ENCODE results near the gene CALM1.

Gene CALM1

DNA sequence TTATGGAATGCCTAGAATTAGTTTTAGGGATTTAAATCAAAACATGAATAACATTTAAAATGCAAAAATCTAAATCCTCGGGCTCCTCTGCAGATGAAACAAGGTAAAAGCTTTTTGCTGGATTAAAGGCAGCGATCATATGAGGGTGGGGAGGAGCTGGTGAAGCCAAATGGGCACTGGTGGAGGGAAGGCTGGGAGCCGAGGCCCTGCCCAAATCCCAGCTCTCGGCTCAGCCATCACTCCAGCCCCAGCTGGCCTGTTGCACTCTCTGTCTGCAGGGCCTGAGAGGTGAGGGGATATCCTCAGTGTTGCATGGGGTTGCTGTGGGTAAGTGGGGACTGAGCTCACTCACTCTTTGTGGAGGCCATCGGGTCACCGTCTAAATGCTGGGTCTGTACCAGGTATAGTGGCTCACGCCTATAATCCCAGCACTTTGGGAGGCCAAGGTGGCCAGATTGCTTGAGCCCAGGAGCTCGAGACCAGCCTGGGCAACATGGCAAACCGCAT lies 28.6 kb downstream of the CALM1 start:
- no peak for DNase-seq (ENCODE audit: extremely low read depth, low read depth)

DNA sequence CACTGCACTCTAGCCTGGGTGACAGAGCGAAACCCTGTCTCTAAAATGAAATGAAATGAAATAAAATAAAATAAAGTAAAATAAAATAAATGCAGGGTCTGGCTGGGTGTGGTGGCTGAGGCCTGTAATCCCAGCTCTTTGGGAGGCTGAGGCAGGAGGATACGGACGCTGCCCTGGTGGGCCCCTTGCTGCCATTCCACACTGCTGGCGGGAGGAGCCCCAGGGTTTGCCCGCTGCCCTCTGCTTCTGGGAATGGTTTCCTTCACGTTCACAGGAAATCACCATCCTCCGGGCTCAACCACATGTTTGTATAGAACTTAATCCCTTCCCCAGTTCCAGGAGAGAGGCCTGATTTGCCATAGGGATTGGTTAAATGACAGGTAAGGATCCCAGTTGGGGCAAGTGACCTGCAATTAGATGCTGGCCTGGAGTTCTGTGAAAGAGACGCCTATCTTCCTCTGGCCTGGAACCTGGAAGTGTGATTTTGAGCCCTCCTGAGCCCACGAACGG lies 29.3 kb downstream of the CALM1 start:
- DNase-seq (ENCODE audit: extremely low read depth, low read depth): no peak
- no peak overlapping the region for H3K4me3 ChIP-seq (replicated peaks; ENCODE audit: low read depth, low read length)

More for the DNA sequence above, 28.6 kb downstream of the CALM1 start:
- H3K4me3 ChIP-seq (replicated peaks; ENCODE audit: low read depth, low read length): no peak overlapping the region
- TF ChIP-seq, protein P1, sequence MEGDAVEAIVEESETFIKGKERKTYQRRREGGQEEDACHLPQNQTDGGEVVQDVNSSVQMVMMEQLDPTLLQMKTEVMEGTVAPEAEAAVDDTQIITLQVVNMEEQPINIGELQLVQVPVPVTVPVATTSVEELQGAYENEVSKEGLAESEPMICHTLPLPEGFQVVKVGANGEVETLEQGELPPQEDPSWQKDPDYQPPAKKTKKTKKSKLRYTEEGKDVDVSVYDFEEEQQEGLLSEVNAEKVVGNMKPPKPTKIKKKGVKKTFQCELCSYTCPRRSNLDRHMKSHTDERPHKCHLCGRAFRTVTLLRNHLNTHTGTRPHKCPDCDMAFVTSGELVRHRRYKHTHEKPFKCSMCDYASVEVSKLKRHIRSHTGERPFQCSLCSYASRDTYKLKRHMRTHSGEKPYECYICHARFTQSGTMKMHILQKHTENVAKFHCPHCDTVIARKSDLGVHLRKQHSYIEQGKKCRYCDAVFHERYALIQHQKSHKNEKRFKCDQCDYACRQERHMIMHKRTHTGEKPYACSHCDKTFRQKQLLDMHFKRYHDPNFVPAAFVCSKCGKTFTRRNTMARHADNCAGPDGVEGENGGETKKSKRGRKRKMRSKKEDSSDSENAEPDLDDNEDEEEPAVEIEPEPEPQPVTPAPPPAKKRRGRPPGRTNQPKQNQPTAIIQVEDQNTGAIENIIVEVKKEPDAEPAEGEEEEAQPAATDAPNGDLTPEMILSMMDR (IDR thresholded peaks at IDR 0.05; ENCODE audit: low read depth, low read length, missing control alignments): no peak

DNA sequence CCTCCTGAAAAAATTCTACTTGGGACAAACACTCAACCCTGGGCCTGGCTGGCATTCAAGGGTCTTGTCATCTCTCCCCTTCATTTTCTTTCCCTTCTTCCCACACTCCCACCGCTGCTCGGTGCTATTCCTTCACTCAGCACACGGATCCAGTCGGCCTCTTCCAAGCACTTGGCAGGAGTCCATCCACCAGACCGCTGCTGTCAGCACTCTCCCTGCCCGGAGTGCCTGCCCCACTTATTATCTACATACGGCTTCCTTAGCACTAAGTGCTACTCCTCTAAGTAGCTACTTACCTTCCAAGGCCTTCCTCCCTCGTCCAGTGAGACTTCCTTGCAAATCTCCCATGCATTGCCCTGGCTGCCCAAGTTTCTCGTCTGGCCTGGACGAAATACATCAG lies 29.8 kb downstream of the CALM1 start:
- H3K4me3 ChIP-seq (replicated peaks; ENCODE audit: low read depth, low read length): no peak overlapping the region
- TF ChIP-seq, protein P1 (IDR thresholded peaks at IDR 0.05; ENCODE audit: low read depth, low read length, missing control alignments): no peak
- DNase-seq (ENCODE audit: extremely low read depth, low read depth): no peak

More for the DNA sequence above, 29.3 kb downstream of the CALM1 start:
- TF ChIP-seq, protein P1 (IDR thresholded peaks at IDR 0.05; ENCODE audit: low read depth, low read length, missing control alignments): no peak

DNA sequence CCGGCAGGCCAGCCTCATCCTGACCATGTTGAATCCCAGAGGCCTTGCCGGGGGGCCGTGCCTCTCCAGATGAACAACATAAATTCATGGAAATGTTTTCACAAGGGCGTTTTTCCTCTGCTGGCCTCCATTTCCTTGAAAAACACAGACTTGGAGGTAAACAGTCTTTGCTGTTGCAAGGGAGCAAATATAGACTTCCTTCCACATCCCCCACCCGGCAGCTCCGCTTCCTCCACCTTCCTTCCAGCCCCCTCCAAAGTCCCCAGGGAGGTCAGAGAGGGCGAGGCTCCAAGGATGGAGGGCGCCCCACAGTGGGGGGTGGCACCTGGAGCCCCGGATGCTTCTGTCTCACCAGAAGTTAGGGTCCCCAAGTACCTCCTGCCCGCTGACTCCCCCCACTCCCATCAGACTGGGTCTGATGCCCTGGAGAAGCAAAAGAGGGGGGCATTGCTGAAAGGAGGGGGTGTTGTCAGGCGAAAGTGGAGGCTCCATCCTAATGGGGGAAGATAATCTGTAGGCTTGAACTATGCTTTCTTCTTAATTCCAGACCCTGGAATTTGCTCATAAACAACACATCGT lies 31.1 kb downstream of the CALM1 start:
- TF ChIP-seq, protein P1 (IDR thresholded peaks at IDR 0.05; ENCODE audit: low read depth, low read length, missing control alignments): no peak
- no peak overlapping the region for H3K4me3 ChIP-seq (replicated peaks; ENCODE audit: low read depth, low read length)
- no peak for DNase-seq (ENCODE audit: extremely low read depth, low read depth)

DNA sequence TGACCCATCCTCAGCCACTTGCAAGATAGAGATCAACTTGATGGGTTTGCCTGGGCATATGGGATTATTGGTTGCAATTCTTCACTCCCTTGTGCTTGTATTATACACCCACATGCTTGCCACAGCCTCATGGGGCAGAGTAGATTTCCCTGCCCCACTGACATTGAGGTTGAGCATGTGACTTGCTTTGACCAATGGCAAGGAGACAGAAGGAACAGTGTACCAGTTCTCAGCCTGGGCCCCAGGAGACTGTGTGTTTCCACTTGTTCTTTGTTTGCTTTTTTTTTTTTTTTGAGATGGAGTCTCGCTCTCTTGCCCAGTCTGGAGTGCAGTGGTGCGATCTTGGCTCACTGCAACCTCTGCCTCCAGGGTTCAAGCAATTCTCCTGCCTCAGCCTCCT lies 31.8 kb downstream of the CALM1 start:
- TF ChIP-seq, protein P1 (IDR thresholded peaks at IDR 0.05; ENCODE audit: low read depth, low read length, missing control alignments): no peak
- H3K4me3 ChIP-seq (replicated peaks; ENCODE audit: low read depth, low read length): no peak overlapping the region
- no peak for DNase-seq (ENCODE audit: extremely low read depth, low read depth)

DNA sequence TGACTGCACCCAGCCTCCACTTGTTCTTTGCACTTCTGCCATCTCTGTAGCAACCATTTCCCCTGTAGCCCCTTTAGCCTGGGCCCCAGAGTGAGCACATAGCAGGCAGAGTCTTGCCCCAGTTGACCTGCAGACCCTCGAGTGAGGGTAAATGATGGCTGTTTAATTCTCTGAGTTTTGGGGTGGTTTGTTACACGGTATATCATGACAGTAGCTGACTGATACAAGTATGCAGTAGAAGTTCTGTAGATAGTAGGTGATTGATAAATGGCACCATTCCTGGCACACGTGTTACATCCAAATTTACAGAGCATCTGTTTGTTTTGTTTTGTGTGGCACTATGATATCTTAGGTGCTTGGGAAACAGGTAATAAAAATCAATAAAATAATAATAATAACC lies 32.4 kb downstream of the CALM1 start:
- no peak for DNase-seq (ENCODE audit: extremely low read depth, low read depth)
- TF ChIP-seq, protein P1 (IDR thresholded peaks at IDR 0.05; ENCODE audit: low read depth, low read length, missing control alignments): no peak

More for the DNA sequence above, 32.4 kb downstream of the CALM1 start:
- H3K4me3 ChIP-seq (replicated peaks; ENCODE audit: low read depth, low read length): no peak overlapping the region

All from HFF-Myc (cell line).